ENCODE measurements around the gene FAM149A.

- TF ChIP-seq CTCF (IDR thresholded peaks at IDR 0.05; ENCODE audit: insufficient read depth, low read depth, low read length): no peak
- TF ChIP-seq EZH2 (IDR thresholded peaks at IDR 0.05; ENCODE audit: insufficient read depth, low read length): no peak
Observed at GRCh38 chr4:186221624-186222023, 117.1 kb downstream of the FAM149A start.
